D721Med (cell line): Measurements from ENCODE around the gene SCYL3.

Experiments
- DNase-seq: peaks from one replicate; pipeline ENCODE4 v3.0.0; 2011; ENCODE audit warnings: low spot score; ENCODE audit not compliant: insufficient read length
- FAIRE-seq: peaks from 2 replicates; lab custom pipeline; 2011; peaks lifted over from hg19 to GRCh38; lab: Jason Lieb, UNC
- CTCF ChIP-seq: IDR thresholded peaks from 2 replicates; pipeline ENCODE4 v1.5.1; 2012; ENCODE audit warnings: mild to moderate bottlenecking, control low read depth; ENCODE audit not compliant: insufficient read depth; ENCODE audit errors: missing control alignments

The SCYL3 gene

GRCh38 chr1:169838942-169839341 is 54.8 kb downstream of the SCYL3 start:
- DNase-seq = no peak
- no peak for TF ChIP-seq CTCF
- no peak for FAIRE-seq

DNA sequence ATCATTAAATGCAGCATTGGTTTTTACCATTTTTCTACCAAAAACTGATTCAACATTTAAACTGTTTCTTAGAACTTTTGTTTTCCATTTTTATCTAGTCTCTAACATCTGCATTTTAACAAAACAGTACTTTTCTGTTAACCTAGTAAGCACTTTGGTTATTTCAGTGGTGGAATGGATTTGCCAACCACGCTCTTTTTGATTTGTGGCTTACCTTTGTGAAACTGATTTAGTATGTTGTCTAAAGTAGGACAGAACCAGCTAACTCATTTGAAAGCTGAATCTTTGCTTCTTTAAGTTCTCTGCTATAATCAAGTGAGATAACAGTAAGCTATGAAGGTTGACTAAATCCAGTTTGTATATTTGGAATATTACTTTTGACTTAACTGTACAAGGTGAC is 57.5 kb downstream of the SCYL3 start:
- DNase-seq = no peak
- peak; percentile 11 for FAIRE-seq
- no peak for TF ChIP-seq CTCF

GRCh38 chr1:169835647-169836046 is 58.0 kb downstream of the SCYL3 start:
- no peak for TF ChIP-seq CTCF
- no peak for FAIRE-seq
- DNase-seq = no peak

GRCh38 chr1:169834869-169835268 is 58.8 kb downstream of the SCYL3 start:
- DNase-seq (no peak), FAIRE-seq (no peak)
- TF ChIP-seq CTCF = no peak

DNA sequence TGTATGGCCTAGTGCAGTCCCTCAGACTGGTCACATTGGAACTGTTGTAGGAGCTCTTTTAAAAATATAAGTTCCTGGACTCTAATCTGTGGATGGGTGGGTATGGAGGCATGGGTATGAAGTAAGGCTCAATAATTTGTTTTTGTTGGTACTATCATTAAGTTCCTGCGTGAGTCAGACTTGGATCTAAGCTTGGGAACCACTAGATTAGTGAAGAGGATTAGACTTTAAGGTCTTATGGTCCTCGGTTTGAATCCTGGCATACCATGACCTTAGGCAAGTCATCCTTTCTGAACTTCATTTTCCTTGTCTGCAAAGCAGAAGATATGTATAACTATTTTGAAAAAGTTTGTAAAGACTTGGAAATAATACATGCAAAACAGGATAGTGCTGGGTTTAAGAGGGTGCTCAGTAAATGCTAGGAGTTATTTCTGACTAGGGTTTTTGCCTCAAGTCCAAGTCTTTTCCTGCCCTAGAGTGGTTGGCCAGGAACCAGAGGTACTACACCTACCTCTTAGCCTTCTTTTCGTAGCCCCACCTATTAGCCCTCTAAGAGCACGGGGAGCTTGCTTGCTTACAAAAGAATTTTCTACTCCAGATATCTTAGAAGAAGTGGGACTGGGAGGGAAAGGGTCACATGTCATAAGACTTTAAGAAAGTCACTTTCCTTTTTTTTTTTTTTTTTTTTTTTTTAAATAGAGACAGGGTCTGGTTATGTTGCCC is 60.4 kb downstream of the SCYL3 start:
- FAIRE-seq (peak; percentile 83), DNase-seq (no peak)
- TF ChIP-seq CTCF = no peak

DNA sequence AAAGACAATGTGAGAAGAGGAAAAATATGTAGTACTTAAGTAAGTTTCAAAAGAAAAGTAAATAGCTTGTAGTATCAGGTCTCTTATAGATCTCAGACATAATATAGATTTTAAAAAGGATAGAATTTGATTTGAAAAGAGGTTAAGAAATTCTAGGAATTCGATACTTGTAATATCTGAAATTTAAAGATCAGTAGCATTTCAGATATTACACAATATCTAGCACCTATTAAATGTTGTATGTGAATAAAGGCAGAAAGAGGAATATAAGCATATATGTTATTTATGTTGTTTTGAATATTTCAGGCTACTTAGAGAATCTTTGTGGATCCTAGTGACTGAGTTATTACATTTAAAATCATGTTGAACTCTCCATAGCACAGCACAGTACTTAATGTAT is 64.0 kb downstream of the SCYL3 start:
- DNase-seq (no peak), FAIRE-seq (peak; percentile 84)
- no peak for TF ChIP-seq CTCF

DNA sequence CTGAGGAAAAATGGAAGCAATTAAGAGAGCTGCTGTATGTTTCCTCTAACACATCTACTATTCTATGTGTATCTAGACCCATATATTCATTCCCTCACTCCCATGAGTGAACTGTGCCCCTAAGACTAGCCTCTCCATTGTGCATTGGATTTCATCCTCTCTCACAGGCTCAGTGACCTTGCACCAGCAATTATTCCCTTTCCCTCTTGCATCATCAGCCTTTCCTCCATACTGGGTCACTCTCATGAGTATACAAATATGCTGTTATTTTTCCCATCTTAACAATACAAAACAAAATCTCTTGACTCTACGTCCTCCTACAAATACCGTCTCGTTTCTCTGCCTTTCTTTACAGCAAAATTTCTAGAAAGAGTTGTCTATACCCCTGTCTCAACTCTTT is 69.5 kb downstream of the SCYL3 start:
- FAIRE-seq (no peak), DNase-seq (no peak)
- no peak for TF ChIP-seq CTCF
